Endodermal cell (in vitro differentiated cells): ENCODE measurements around the gene PRDM10. TPM values are rescaled to one million over a fixed set of nuclear protein-coding genes. Genes with fewer than 3 reads are reported as not detected.
A peak's percentile ranks its signal among the peaks of the same experiment; 100 is the strongest.

ENCODE experiments used
- DNase-seq: peaks from one replicate; pipeline ENCODE4 v3.0.0-alpha.2; 2017
- H3K27ac ChIP-seq: 2 replicates; pipeline ENCODE4 v1.5.1; 2013; ENCODE audit warnings: mild to moderate bottlenecking, low read depth, low read length, moderate library complexity
- H3K27me3 ChIP-seq: 2 replicates; pipeline ENCODE4 v1.6.1; 2013; ENCODE audit warnings: mild to moderate bottlenecking, low read length, moderate library complexity; ENCODE audit not compliant: insufficient read depth, control insufficient read depth, poor library complexity, severe bottlenecking
- H3K36me3 ChIP-seq: 2 replicates; pipeline ENCODE4 v1.7.0; 2013; ENCODE audit warnings: mild to moderate bottlenecking, low read length, moderate library complexity; ENCODE audit not compliant: control insufficient read depth, insufficient read depth
- H3K4me1 ChIP-seq: one replicate; pipeline ENCODE4 v1.7.0; 2013; ENCODE audit warnings: low read length; ENCODE audit not compliant: control insufficient read depth, insufficient read depth
- H3K4me3 ChIP-seq: 2 replicates; pipeline ENCODE4 v1.5.1; 2013; ENCODE audit warnings: mild to moderate bottlenecking, low read length, moderate library complexity
- H3K9ac ChIP-seq: 2 replicates; pipeline ENCODE4 v1.6.1; 2013; ENCODE audit warnings: mild to moderate bottlenecking, low read length, moderate library complexity; ENCODE audit not compliant: poor library complexity, severe bottlenecking; ENCODE audit errors: extremely low read depth
- H3K9me3 ChIP-seq: 2 replicates; pipeline ENCODE4 v1.6.1; 2013; ENCODE audit warnings: mild to moderate bottlenecking, low read length, moderate library complexity; ENCODE audit not compliant: control insufficient read depth
- H3K27ac Mint-ChIP-seq: 2 replicates; pipeline ENCODE4 v1.8.0; 2020; ENCODE audit warnings: mixed read lengths
- H3K27me3 Mint-ChIP-seq: 2 replicates; pipeline ENCODE4 v1.8.0; 2021; ENCODE audit warnings: mild to moderate bottlenecking, mixed read lengths; ENCODE audit not compliant: insufficient read depth
- H3K36me3 Mint-ChIP-seq: 2 replicates; pipeline ENCODE4 v1.8.0; 2020; ENCODE audit warnings: low read depth, mixed read lengths
- H3K4me1 Mint-ChIP-seq: 2 replicates; pipeline ENCODE4 v1.8.0; 2020; ENCODE audit warnings: mixed read lengths
- H3K4me3 Mint-ChIP-seq: 2 replicates; pipeline ENCODE4 v1.8.0; 2020; ENCODE audit warnings: mild to moderate bottlenecking, moderate library complexity, mixed read lengths
- H3K9me3 Mint-ChIP-seq: 2 replicates; pipeline ENCODE4 v1.8.0; 2020; ENCODE audit warnings: mild to moderate bottlenecking, mixed read lengths
- WGBS, 2 experiments: methylation state at CpG; one replicate each; pipeline versions ENCODE4 v1.1.5 to v1.1.7; 2013; ENCODE audit warnings: missing lambda C conversion rate in 2 of 2, mixed read lengths in 1 of 2; ENCODE audit not compliant: insufficient coverage in 1 of 2, insufficient read length in 1 of 2; 5-methylcytosine and 5-hydroxymethylcytosine counted together
- total RNA-seq, 2 donors: library from RNA; stranded (reverse); fragmentation: NEBNext Ultra II Directional in 1 of 2; extraction: Animal tissue kit (Norgen Biotek cat#: 25700) in 1 of 2; gene quantifications; 2 replicates in 1 of 2; 3 replicates in 1 of 2; pipeline ENCODE4 v1.2.1, GENCODE V29; 2021
- TF ChIP-seq, protein P1 (sequence below): fragments of 200-600 bp; sonication (generic); conservative IDR thresholded peaks from 2 replicates; pipeline ENCODE4 v1.5.0; 2021; ENCODE audit warnings: antibody characterized with exemption, mild to moderate bottlenecking

The PRDM10 gene
- total RNA-seq, 2 donors from 2014 or later: 15.9 to 16.4 TPM

DNA sequence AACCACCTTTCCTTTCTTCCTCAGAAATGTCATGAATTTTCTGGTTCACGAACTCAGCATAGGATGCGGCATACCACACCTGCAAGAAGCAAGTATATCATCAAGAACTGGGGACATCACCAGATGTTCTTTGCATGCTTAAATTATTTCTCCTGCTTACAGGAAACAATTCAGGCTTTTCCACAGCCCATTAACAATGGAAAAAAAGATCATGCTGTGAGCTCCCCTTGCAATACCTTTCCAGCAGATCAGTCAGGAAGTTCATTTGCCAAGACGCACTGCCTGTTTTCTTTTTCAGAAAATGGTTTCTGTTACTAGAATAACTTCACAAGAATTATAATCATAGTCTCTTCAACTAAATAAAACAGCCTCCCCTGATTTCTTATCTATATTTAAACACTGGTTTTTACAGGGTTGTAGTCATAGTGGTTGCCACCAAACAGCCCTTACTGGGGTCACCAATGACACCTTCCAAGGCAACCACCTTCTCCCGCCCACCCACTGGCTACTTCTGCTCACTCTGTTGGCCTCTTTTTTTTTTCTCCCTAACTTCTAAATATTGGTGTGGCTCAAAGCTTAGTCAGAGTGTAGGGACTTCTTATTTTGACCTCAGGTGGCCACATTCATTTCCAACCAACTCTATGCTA, 64.9 kb downstream of the PRDM10 start:
- H3K27ac ChIP-seq: no peak overlapping the region
- peaks cover 10% of the 10 kb centered on the region for H3K36me3 ChIP-seq
- no peaks in the 10 kb centered on the region for H3K9me3 ChIP-seq
- H3K4me1 ChIP-seq: no peaks in the 10 kb centered on the region
- Mint-ChIP-seq H3K4me3 (no peak overlapping the region), H3K27me3 (no peaks in the 10 kb centered on the region), H3K27ac (no peak overlapping the region), H3K36me3 (peaks cover 21% of the 10 kb centered on the region), H3K4me1 (peaks cover 24% of the 10 kb centered on the region), H3K9me3 (no peaks in the 10 kb centered on the region)
- 93 to 94% methylated on average over 3 to 4 of the region's 4 CpGs for WGBS, 2 experiments
- no peak for DNase-seq
- no peaks in the 10 kb centered on the region for H3K27me3 ChIP-seq
- TF ChIP-seq, protein P1, sequence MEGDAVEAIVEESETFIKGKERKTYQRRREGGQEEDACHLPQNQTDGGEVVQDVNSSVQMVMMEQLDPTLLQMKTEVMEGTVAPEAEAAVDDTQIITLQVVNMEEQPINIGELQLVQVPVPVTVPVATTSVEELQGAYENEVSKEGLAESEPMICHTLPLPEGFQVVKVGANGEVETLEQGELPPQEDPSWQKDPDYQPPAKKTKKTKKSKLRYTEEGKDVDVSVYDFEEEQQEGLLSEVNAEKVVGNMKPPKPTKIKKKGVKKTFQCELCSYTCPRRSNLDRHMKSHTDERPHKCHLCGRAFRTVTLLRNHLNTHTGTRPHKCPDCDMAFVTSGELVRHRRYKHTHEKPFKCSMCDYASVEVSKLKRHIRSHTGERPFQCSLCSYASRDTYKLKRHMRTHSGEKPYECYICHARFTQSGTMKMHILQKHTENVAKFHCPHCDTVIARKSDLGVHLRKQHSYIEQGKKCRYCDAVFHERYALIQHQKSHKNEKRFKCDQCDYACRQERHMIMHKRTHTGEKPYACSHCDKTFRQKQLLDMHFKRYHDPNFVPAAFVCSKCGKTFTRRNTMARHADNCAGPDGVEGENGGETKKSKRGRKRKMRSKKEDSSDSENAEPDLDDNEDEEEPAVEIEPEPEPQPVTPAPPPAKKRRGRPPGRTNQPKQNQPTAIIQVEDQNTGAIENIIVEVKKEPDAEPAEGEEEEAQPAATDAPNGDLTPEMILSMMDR: no peak
- no peak overlapping the region for H3K9ac ChIP-seq
- H3K4me3 ChIP-seq: no peak overlapping the region

DNA sequence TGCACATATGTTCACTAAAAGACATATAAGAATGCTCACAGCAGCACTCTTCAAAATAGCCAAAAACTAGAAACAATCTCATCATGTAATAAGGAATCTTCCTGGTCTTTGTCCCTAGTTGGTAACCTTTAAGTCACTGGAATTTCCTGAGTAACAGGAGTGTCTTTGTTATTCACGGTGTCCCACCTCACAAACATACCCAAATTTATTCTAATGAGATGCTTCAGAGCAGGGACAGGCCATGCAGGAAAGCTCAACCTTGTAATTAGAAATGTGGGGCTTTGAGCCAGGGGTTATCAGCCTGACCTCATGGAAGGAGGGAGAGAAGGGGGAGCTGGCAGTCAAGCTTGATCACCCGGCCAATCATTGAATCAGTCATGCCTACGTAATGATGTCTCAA, 66.9 kb downstream of the PRDM10 start:
- Mint-ChIP-seq H3K9me3 (no peaks in the 10 kb centered on the region), H3K36me3 (peaks cover 30% of the 10 kb centered on the region), H3K27me3 (no peaks in the 10 kb centered on the region), H3K27ac (peak overlapping the region; percentile 87), H3K4me3 (no peak overlapping the region), H3K4me1 (peaks cover 24% of the 10 kb centered on the region)
- DNase-seq: peak; percentile 61
- Histone ChIP-seq H3K36me3 (peaks cover 12% of the 10 kb centered on the region), H3K9me3 (no peaks in the 10 kb centered on the region), H3K4me1 (no peaks in the 10 kb centered on the region), H3K27ac (no peak overlapping the region), H3K27me3 (no peaks in the 10 kb centered on the region), H3K4me3 (no peak overlapping the region), H3K9ac (no peak overlapping the region)
- TF ChIP-seq, protein P1: no peak
- WGBS, 2 experiments: 91% methylated on average over 3 of the region's 3 CpGs; no CpG with 5 or more reads in 1 of the 2 experiments

DNA sequence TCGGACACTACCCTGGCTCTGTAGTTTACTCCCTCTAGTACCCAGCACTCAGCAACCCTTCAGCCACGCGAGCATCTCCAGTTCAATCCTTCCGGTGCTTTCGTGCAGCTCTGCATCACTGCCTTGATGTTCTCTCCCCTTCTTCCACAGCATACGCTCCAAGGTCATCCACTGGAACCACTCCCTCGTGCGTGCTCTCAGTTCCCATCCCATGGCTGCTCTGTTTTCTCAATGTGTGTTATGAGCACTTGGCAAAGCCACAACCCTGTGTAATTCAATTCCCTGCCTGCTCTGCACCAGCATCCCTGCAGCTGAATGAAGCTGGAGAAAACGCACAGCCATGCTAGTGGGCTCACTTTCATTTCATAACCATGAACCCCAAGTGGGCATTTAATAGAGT, 68.7 kb downstream of the PRDM10 start:
- TF ChIP-seq, protein P1: no peak
- DNase-seq: no peak
- Histone ChIP-seq H3K4me3 (no peak overlapping the region), H3K4me1 (no peaks in the 10 kb centered on the region), H3K27ac (no peak overlapping the region), H3K9ac (no peak overlapping the region), H3K36me3 (peaks cover 20% of the 10 kb centered on the region), H3K9me3 (no peaks in the 10 kb centered on the region), H3K27me3 (no peaks in the 10 kb centered on the region)
- 93 to 96% methylated on average over 6 to 9 of the region's 9 CpGs for WGBS, 2 experiments
- Mint-ChIP-seq H3K36me3 (peaks cover 41% of the 10 kb centered on the region), H3K9me3 (no peaks in the 10 kb centered on the region), H3K4me1 (peaks cover 17% of the 10 kb centered on the region), H3K27me3 (no peaks in the 10 kb centered on the region), H3K27ac (no peak overlapping the region), H3K4me3 (no peak overlapping the region)
